ENCODE measurements around the gene PARP15. TPM values are rescaled to one million over a fixed set of nuclear protein-coding genes. Genes with fewer than 3 reads are reported as not detected.
A peak's percentile ranks its signal among the peaks of the same experiment; 100 is the strongest.
"Not testable (repeated sequence)": the region's sequence is repeated elsewhere in the genome, so short reads cannot be mapped to it uniquely, and the experiment has no call there.

Gene PARP15
- total RNA-seq, 2 donors from 2014 or later: 15.0 to 17.6 TPM

- Mint-ChIP-seq H3K4me1 (peaks cover 40% of the 10 kb centered on the region), H3K36me3 (ENCODE audit: low read depth) (peaks cover 22% of the 10 kb centered on the region), H3K27ac (peak overlapping the region; percentile 97), H3K9me3 (no peaks in the 10 kb centered on the region), H3K27me3 (no peaks in the 10 kb centered on the region), H3K4me3 (peak overlapping the region; percentile 96)
- peak; percentile 64 for ATAC-seq (replicated peaks)
Measured at GRCh38 chr3:122679085-122679881, 101.8 kb downstream of the PARP15 start.

- Mint-ChIP-seq H3K4me3 (peak overlapping the region; percentile 96), H3K9me3 (no peaks in the 10 kb centered on the region), H3K36me3 (ENCODE audit: low read depth) (peaks cover 22% of the 10 kb centered on the region), H3K27me3 (no peaks in the 10 kb centered on the region), H3K27ac (peak overlapping the region; percentile 97), H3K4me1 (peaks cover 42% of the 10 kb centered on the region)
- ATAC-seq (replicated peaks): peak; percentile 16
Measured at GRCh38 chr3:122679882-122680474, 102.5 kb downstream of the PARP15 start.

GRCh38 chr3:122680475-122681283 is 103.2 kb downstream of the PARP15 start, which contains the start of gene PARP14:
TSS of gene PARP14 (plus strand) at chr3:122680839. CDS start at chr3:122680884, 45 bp downstream.
- Mint-ChIP-seq H3K9me3 (no peaks in the 10 kb centered on the region), H3K36me3 (ENCODE audit: low read depth) (peaks cover 22% of the 10 kb centered on the region), H3K27me3 (no peaks in the 10 kb centered on the region), H3K4me1 (peaks cover 42% of the 10 kb centered on the region), H3K4me3 (peak within 1 kb of the TSS; percentile 96), H3K27ac (peak within 1 kb of the TSS; percentile 97)
- peak; percentile 79 for ATAC-seq (replicated peaks)

GRCh38 chr3:122681284-122681973 is 104.0 kb downstream of the PARP15 start:
- Mint-ChIP-seq H3K9me3 (no peaks in the 10 kb centered on the region), H3K36me3 (ENCODE audit: low read depth) (peaks cover 22% of the 10 kb centered on the region), H3K27me3 (no peaks in the 10 kb centered on the region), H3K4me1 (peaks cover 42% of the 10 kb centered on the region), H3K4me3 (peak overlapping the region; percentile 96), H3K27ac (peak overlapping the region; percentile 97)
- no peak for ATAC-seq (replicated peaks)

GRCh38 chr3:122681974-122682409 is 104.5 kb downstream of the PARP15 start:
- ATAC-seq (replicated peaks): peak; percentile 17
- Mint-ChIP-seq H3K27me3 (no peaks in the 10 kb centered on the region), H3K4me1 (peaks cover 42% of the 10 kb centered on the region), H3K36me3 (ENCODE audit: low read depth) (peaks cover 22% of the 10 kb centered on the region), H3K27ac (peak overlapping the region; percentile 97), H3K4me3 (peak overlapping the region; percentile 96), H3K9me3 (no peaks in the 10 kb centered on the region)

- H3K9me3 Mint-ChIP-seq; ATAC-seq (replicated peaks); H3K27me3 Mint-ChIP-seq: not testable (repeated sequence)
- peaks cover 42% of the 10 kb centered on the region for H3K4me1 Mint-ChIP-seq
- H3K27ac Mint-ChIP-seq: peak overlapping the region; percentile 29
- peak overlapping the region; percentile 96 for H3K4me3 Mint-ChIP-seq
- H3K36me3 Mint-ChIP-seq (ENCODE audit: low read depth): peaks cover 22% of the 10 kb centered on the region
Measured at GRCh38 chr3:122682778-122683411, 105.4 kb downstream of the PARP15 start.

- Mint-ChIP-seq H3K4me3 (no peak overlapping the region), H3K4me1 (peaks cover 19% of the 10 kb centered on the region), H3K9me3 (no peaks in the 10 kb centered on the region), H3K27ac (no peak overlapping the region), H3K27me3 (no peaks in the 10 kb centered on the region), H3K36me3 (ENCODE audit: low read depth) (peaks cover 4% of the 10 kb centered on the region)
- peak; percentile 29 for ATAC-seq (replicated peaks)
Measured at GRCh38 chr3:122687298-122687697, 109.8 kb downstream of the PARP15 start.

Other genes starting within 250 kb of the PARP15 start
- gene MIX23, start 194.4 kb upstream of the PARP15 start, total RNA-seq: 10 to 100 TPM; 59.7 to 97.8 TPM
- 100 to 1,000 TPM; 113 to 179 TPM for gene FAM162A, start 193.5 kb upstream of the PARP15 start, total RNA-seq
- gene WDR5B, start 161.6 kb upstream of the PARP15 start, total RNA-seq: 1 to 10 TPM; 2.3 to 4.0 TPM
- gene KPNA1, start 62.7 kb upstream of the PARP15 start, total RNA-seq: 10 to 100 TPM; 29.2 to 47.9 TPM
- 10 to 100 TPM; 25.2 to 35.1 TPM for gene PARP9, start 13.3 kb upstream of the PARP15 start, total RNA-seq
- 10 to 100 TPM; 26.0 to 44.0 TPM for gene DTX3L, start 13.3 kb upstream of the PARP15 start, total RNA-seq
- gene PARP14, start 103.2 kb downstream of the PARP15 start, total RNA-seq: 10 to 100 TPM; 51.5 to 55.9 TPM
- 1 to 10 TPM; 5.1 to 6.7 TPM for gene HSPBAP1, start 216.2 kb downstream of the PARP15 start, total RNA-seq
- gene SLC49A4, start 217.4 kb downstream of the PARP15 start, total RNA-seq: 1 to 10 TPM; 1.9 to 2.6 TPM